Thyroid gland (tissue), 4 donors: ENCODE data around the gene DOLPP1. TPM values are rescaled to one million over a fixed set of nuclear protein-coding genes. Genes with fewer than 3 reads are reported as not detected.

Experiments
- DNase-seq, 2 donors: peaks; one replicate each; pipeline ENCODE4 v3.0.0-alpha.2; 2019
- H3K27ac ChIP-seq, 3 donors: fragments of 200-600 bp; sonication (generic); 1 replicate in 2 of 3; 2 replicates in 1 of 3; pipeline ENCODE4 v1.5.1; 2016 to 2019; ENCODE audit warnings: mild to moderate bottlenecking in 1 of 3, moderate library complexity in 1 of 3
- H3K27me3 ChIP-seq: fragments of 200-600 bp; sonication (generic); one replicate; pipeline ENCODE4 v1.5.1; 2019
- H3K36me3 ChIP-seq, 2 donors: fragments of 200-600 bp; sonication (generic); one replicate each; pipeline ENCODE4 v1.5.1; 2016 to 2019
- H3K4me1 ChIP-seq, 2 donors: fragments of 200-600 bp; sonication (generic); one replicate each; pipeline ENCODE4 v1.5.1; 2017 to 2019
- H3K4me3 ChIP-seq, 3 donors: fragments of 200-600 bp; sonication (generic); replicated peaks in 1 of 3; 1 replicate in 2 of 3; 2 replicates in 1 of 3; pipeline ENCODE4 v1.5.1; 2016; ENCODE audit warnings: mild to moderate bottlenecking in 1 of 3
- H3K9me3 ChIP-seq: fragments of 200-600 bp; sonication (generic); one replicate; pipeline ENCODE4 v1.5.1; 2017
- POLR2A ChIP-seq, 2 donors: fragments of 450-650 bp; IDR thresholded peaks; one replicate each; pipeline ENCODE4 v1.6.1; 2017; ENCODE audit warnings: antibody characterized with exemption in 2 of 2, mild to moderate bottlenecking in 2 of 2, moderate library complexity in 1 of 2
- WGBS, 2 donors: methylation state at CpG; one replicate each; pipeline ENCODE4 v1.1.5; 2017; 5-methylcytosine and 5-hydroxymethylcytosine counted together
- intact Hi-C: fragments of 100-400 bp; cut with DNase I; formaldehyde crosslinking; loops from one replicate; pipeline ENCODE4 v1.15.1; 2023
- total RNA-seq, 4 donors: library from RNA; depleted of rRNA; stranded (reverse); fragments of >200 nt; gene quantifications; one replicate each; pipeline ENCODE4 v1.2.3, GENCODE V29; 2016
- TF ChIP-seq, protein P1 (sequence below), 6 experiments: fragments of 200-600 bp in 3 of 6; fragments of 450-650 bp in 3 of 6; sonication (generic) in 3 of 6; IDR thresholded peaks; one replicate each; pipeline ENCODE4 v1.5.1; 2016 to 2019; ENCODE audit warnings: antibody characterized with exemption in 6 of 6, mild to moderate bottlenecking in 2 of 6, inconsistent platforms in 1 of 6, moderate library complexity in 1 of 6

Gene DOLPP1
- total RNA-seq, 4 donors from 2014 or later, result 6.0 to 10.9 (median 8.3) TPM

DNA sequence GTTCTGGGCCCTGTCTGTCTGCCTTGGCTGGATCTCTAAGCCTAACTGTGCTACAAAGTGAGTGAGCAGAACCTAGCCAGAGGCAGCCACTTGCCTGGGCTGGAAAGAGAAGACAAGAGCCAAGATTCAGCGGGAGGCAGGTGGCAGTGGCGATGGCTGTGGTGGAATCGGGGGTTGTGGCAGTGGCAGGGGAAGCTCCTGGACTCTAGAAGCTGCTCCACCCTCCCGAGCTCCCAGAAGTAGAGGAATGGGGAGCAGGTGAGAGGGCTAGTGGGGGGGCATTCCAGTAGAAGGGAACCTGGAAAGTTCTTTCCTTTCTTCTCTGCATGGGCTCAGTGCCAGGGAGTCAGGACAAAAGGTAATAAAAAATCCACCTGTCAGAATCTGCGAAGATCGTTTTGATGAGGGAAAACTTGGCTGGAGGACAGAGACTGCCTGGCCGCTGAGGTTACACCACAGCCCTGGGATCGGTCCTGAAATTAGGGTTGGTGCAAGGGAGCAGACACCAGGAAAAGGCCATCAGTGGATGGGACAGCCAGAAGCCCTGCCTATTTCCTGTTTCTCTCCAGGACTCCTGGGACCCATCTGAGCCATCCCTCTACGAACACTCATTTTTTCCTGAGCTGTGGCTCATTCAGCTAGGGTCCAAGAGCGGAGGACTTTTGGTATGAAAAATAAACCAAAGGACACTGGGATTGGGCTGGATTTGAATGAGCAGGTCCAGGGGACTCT is 28.1 kb downstream of the DOLPP1 start:
- 60 to 67% methylated on average over 10 of the region's 10 CpGs for WGBS, 2 donors

DNA sequence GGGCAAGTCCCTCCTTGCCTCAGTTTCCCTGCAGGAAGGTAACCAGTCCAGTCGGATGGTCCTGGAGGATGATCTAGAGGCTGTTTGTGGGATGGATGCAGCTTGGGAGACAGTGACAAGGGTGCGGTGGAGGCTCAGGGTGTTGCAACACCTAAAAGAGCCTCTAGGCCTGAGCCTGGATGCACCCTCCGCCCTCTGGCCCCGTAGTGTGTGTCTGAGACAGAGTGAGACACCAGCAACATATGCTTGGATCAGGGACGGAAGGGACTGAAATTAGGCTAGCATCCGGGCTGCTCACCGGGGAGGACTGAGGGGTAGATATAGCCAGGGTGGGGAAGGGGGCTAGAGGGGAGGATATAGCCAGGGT is 28.6 kb downstream of the DOLPP1 start:
- intact Hi-C loops, result no loop called here
- Histone ChIP-seq H3K9me3 (no peaks in the 10 kb centered on the region), H3K4me3 (peak overlapping the region in 1 of 3 donors; percentile 73), H3K27ac (peak overlapping the region in 1 of 3 donors; percentile 32), H3K4me1 (peaks cover 22 to 24% of the 10 kb centered on the region in 2 donors), H3K27me3 (no peaks in the 10 kb centered on the region), H3K36me3 (peaks cover 0 to 6% of the 10 kb centered on the region in 2 donors)
- TF ChIP-seq POLR2A (IDR thresholded peaks at IDR 0.05), result no peak
- TF ChIP-seq, protein P1, sequence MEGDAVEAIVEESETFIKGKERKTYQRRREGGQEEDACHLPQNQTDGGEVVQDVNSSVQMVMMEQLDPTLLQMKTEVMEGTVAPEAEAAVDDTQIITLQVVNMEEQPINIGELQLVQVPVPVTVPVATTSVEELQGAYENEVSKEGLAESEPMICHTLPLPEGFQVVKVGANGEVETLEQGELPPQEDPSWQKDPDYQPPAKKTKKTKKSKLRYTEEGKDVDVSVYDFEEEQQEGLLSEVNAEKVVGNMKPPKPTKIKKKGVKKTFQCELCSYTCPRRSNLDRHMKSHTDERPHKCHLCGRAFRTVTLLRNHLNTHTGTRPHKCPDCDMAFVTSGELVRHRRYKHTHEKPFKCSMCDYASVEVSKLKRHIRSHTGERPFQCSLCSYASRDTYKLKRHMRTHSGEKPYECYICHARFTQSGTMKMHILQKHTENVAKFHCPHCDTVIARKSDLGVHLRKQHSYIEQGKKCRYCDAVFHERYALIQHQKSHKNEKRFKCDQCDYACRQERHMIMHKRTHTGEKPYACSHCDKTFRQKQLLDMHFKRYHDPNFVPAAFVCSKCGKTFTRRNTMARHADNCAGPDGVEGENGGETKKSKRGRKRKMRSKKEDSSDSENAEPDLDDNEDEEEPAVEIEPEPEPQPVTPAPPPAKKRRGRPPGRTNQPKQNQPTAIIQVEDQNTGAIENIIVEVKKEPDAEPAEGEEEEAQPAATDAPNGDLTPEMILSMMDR (IDR thresholded peaks at IDR 0.05), result no peak
- peak in 1 of 2 donors; percentile 15 for DNase-seq
- WGBS, 2 donors, result 71 to 87% methylated on average over 7 of the region's 7 CpGs

More for the DNA sequence above, 28.1 kb downstream of the DOLPP1 start:
- TF ChIP-seq, protein P1 (IDR thresholded peaks at IDR 0.05), result no peak
- no peak for TF ChIP-seq POLR2A (IDR thresholded peaks at IDR 0.05)
- H3K4me1 ChIP-seq, result peaks cover 22 to 24% of the 10 kb centered on the region in 2 donors
- no peaks in the 10 kb centered on the region for H3K27me3 ChIP-seq
- DNase-seq, result peak; percentile 13 to 17
- no peaks in the 10 kb centered on the region for H3K9me3 ChIP-seq
- peak overlapping the region in 1 of 3 donors; percentile 73 for H3K4me3 ChIP-seq
- H3K36me3 ChIP-seq, result peaks cover 0 to 6% of the 10 kb centered on the region in 2 donors
- intact Hi-C loops, result no loop called here
- peak overlapping the region in 1 of 3 donors; percentile 32 for H3K27ac ChIP-seq

DNA sequence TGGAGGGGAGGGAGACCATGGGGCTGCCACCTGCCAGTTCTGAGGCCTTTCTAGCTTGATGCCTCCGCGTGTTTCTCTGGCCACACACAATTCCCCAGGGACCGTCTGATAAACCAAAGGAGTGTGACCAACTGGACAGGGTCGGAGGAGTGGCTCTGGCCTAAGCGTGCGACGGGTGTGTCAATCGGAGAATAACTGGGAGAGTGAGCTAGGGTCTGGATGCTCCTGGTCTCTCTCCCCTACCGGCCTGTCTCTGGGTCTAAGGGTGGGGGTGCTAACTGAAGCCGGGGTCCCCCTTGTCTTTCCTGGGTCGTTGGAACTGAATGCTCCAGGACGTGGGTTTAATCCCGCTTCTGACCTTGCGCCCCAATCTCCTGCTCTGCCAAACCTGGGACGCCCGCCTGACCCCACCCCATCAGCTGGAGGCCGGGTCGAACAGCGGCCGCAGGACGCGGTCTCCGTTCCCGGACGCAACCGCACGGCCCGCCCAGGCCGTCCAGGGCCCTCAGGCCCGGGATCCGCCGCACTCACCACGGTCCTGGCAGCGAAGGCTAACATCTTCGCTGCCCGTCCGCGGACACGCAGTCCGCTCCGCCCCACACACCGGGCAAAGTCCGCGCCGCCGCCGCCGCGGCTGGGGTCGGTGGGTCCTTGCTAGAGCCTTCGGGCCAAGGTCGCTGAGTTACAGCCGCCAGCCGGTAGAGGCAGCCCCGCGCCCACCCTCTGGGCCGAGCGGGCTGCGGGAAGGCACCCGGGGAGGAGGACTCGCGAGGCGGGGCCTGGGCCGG is 29.2 kb downstream of the DOLPP1 start:
- Histone ChIP-seq H3K4me1 (peaks cover 22 to 24% of the 10 kb centered on the region in 2 donors), H3K4me3 (peak overlapping the region; percentile 52 to 73 (median 56)), H3K36me3 (peaks cover 0 to 6% of the 10 kb centered on the region in 2 donors), H3K9me3 (no peaks in the 10 kb centered on the region), H3K27me3 (no peaks in the 10 kb centered on the region), H3K27ac (peak overlapping the region; percentile 32 to 95 (median 49))
- 6 to 11% methylated on average over 12 to 13 of the region's 64 CpGs for WGBS, 2 donors
- DNase-seq, result peak; percentile 32 to 43
- intact Hi-C loops, result no loop called here
- TF ChIP-seq POLR2A (IDR thresholded peaks at IDR 0.05), result no peak
- TF ChIP-seq, protein P1 (IDR thresholded peaks at IDR 0.05), result no peak

DNA sequence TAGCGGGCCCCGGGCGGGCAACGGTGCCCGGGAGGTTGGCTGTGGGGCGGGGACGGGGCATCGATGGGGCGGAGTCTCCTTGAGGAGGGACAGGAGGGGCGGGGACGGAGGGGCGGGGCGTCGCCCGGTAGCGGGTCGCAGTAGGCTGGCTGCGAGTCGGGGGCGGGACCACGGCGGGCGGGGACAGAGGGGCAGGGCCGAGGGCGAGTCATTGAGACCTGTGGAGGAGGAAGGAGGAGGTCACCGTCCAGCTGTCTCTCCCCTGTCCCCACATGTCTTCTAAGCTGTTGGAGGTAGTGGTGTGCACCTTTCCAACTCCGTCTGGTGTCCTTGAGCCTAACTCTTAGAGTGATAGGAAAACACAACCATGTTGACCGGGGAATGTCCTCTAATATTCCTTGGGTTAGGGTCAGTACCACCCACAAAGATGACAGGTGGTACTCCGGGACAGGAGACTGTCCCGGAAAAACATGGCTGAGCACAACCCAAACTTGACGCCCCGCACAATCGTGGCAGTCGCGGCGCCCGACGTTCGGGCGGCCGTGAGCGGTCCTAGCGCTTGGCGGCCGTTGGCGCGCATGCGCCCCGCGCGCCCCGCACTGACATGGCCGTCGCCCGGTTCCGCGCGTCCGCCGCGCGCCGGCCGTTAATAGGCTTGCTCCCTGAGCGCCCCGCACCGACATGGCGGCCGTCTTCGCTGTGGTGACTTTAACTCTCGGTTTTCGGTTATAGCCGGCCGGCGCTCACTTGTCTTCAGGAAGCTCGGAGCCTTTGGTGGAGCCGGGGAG is 30.0 kb downstream of the DOLPP1 start, which contains the start of the genes CRAT and PTPA:
Gene CRAT (minus strand): TSS at position 54 of the 788 bp plus-strand sequence. CDS start 284 bp downstream, outside the sequence.
Gene PTPA (plus strand): TSS at position 676 of the 788 bp plus-strand sequence. CDS start 186 bp downstream, outside the sequence.
- Histone ChIP-seq H3K27me3 (no peaks in the 10 kb centered on the region), H3K36me3 (peaks cover 0 to 6% of the 10 kb centered on the region in 2 donors), H3K27ac (peak within 1 kb of the TSS; percentile 90 to 97 (median 95)), H3K4me3 (peak within 1 kb of the TSS; percentile 73 to 97 (median 96)), H3K9me3 (no peaks in the 10 kb centered on the region), H3K4me1 (peaks cover 22 to 24% of the 10 kb centered on the region in 2 donors)
- intact Hi-C loops, result no loop called here
- 3 to 4% methylated on average over 4 to 26 of the region's 77 CpGs for WGBS, 2 donors
- peak; percentile 46 to 90 for TF ChIP-seq POLR2A (IDR thresholded peaks at IDR 0.05)
- TF ChIP-seq, protein P1 (IDR thresholded peaks at IDR 0.05), result no peak
- DNase-seq, result peak; percentile 97 to 98
